GM12873 (cell line): ENCODE data around the gene FHL3.

ENCODE experiments used
- TF ChIP-seq, protein P1 (sequence below): IDR thresholded peaks from 2 replicates; pipeline ENCODE4 v1.5.1; 2012; ENCODE audit warnings: low read depth, mild to moderate bottlenecking, moderate library complexity, low read length, control low read depth; ENCODE audit not compliant: insufficient read depth; ENCODE audit errors: missing control alignments

The FHL3 gene

GRCh38 chr1:37955685-37956084 is 49.6 kb downstream of the FHL3 start:
- TF ChIP-seq, protein P1, sequence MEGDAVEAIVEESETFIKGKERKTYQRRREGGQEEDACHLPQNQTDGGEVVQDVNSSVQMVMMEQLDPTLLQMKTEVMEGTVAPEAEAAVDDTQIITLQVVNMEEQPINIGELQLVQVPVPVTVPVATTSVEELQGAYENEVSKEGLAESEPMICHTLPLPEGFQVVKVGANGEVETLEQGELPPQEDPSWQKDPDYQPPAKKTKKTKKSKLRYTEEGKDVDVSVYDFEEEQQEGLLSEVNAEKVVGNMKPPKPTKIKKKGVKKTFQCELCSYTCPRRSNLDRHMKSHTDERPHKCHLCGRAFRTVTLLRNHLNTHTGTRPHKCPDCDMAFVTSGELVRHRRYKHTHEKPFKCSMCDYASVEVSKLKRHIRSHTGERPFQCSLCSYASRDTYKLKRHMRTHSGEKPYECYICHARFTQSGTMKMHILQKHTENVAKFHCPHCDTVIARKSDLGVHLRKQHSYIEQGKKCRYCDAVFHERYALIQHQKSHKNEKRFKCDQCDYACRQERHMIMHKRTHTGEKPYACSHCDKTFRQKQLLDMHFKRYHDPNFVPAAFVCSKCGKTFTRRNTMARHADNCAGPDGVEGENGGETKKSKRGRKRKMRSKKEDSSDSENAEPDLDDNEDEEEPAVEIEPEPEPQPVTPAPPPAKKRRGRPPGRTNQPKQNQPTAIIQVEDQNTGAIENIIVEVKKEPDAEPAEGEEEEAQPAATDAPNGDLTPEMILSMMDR: no peak

GRCh38 chr1:37954316-37954971 is 50.9 kb downstream of the FHL3 start:
- TF ChIP-seq, protein P1: no peak

DNA sequence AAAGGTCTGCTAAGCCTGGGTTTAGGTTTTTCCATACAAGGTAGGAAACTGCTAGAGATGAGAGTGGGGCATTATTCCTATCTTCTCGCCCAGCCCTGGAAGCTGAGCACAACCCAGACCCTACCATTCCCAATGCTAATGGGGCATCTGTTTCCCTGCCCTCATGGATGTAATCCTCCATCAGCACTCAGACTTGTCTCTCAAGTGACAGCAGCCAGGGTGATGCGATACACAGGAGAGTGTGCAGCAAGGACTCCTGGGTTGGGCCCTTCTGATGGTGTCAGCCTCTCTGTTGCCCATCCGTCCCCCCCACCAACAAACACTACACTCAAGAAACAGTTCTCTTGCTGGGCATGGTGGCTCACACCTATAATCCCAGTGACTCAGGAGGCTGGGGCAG is 52.6 kb downstream of the FHL3 start:
- TF ChIP-seq, protein P1: no peak

DNA sequence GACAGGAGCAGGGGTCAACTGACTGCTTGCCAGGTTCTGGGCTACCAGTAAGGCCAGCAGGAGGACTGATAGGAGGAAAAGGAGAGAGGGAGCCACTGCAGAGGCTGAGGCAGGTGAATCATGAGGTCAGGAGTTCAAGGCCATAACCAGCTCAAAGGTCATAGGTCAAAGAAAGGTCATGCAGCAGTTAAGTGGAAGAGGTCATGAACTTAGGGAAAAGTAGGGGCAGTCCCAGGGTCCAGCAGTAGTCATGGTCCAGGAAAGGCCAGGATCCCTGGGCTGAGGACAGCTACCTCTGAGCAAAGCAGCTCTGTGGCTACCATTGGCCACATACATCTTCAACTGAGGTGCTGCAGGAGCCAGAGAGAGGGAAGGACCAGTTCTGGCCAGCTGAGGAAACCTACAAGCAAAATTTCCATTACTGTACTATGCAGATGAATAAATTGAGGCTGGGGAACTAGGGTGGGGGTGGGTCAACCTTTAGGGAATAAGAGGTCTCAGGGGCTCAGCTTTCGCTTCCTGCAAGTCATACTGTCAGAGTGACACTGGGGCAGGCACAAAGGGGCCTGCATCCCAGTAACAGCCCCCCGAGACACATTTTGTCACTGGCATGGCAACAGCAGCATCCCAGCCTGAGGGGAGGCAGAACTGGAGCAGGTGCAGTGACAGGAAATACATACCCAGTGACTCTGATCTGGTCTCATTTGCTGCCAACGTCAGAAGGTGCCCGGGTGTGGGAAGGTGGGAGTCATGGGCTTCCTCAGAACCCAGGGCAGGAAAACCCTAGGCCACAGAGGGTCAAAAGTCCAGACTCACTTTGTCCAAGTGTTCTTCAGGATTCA is 53.3 kb downstream of the FHL3 start:
- TF ChIP-seq, protein P1: no peak

GRCh38 chr1:37951041-37951782 is 54.1 kb downstream of the FHL3 start:
- TF ChIP-seq, protein P1: no peak

DNA sequence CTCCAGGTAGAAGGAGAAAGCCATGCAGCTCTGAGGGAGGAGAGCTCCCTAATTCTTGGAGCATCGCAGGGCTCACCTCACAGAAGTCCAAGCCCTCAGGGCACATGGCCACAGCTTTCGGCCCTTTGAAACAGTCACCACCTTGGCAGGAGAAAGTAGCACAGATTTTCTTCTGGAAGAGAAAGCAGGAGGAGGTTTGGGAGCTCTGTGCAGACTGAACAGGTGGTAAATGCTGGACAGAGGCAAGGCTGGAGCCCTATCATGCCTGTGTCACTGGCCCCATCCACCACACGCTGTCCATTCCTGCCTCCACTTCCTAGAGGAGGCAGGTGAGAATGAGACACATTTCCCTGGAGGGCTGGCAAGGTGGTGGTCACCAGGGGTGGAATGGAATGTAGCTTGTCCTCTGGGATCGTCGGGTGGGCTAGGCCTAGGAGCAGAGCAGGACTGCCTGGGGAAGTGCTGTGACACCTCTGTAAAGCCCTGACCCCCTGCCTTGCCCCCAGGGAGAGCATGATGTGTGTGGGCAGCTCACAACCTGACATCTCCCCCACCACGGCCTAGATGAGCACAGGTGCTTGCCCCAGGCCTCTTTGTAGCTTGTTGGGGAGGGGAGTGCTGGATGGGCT is 55.7 kb downstream of the FHL3 start:
- TF ChIP-seq, protein P1: no peak

DNA sequence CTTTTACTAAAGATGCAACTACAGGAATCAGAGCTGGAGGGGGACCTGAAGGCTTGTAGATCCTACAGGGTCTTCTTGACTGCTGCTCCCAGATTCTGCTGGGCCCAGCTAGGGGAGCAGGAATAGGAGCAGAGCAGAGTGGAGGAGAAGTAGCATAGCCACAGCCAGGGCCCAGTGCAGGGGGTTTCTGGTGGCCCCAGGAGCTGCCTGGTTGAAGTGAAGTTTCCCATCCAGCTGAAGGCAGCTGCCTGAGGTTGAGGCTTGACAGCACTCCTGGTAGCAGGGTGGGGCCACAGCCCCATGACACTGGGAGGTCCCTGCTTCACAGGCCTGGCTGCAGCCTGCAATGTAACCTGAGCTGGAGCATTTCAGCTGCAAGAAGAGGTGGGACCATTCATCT is 56.5 kb downstream of the FHL3 start:
- TF ChIP-seq, protein P1: no peak
